HG03457 (cell line): Measurements from ENCODE around the gene MARCO.
"Not testable (repeated sequence)": the region's sequence is repeated elsewhere in the genome, so short reads cannot be mapped to it uniquely, and the experiment has no call there.

Experiments
- ATAC-seq: cut with Tn5 transposase; IDR thresholded peaks from one replicate; pipeline ENCODE4 v1.9.1; 2021; ENCODE audit warnings: moderate number of reproducible peaks; ENCODE audit not compliant: unreplicated experiment

MARCO gene

DNA sequence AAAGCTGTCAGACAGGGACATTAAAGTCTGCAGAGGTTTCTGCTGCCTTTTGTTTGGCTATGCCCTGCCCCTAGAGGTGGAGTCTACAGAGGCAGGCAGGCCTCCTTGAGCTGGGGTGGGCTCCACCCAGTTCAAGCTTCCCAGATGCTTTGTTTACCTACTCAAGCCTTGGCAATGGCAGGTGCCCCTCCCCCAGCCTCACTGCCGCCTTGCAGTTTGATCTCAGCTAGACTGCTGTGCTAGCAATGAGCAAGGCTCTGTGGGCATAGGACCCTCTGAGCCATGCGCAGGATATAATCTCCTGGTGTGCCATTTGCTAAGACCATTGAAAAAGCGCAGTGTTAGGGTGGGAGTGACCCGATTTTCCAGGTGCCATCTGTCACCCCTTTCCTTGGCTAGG, 61.9 kb downstream of the MARCO start:
- not testable (repeated sequence) for ATAC-seq

DNA sequence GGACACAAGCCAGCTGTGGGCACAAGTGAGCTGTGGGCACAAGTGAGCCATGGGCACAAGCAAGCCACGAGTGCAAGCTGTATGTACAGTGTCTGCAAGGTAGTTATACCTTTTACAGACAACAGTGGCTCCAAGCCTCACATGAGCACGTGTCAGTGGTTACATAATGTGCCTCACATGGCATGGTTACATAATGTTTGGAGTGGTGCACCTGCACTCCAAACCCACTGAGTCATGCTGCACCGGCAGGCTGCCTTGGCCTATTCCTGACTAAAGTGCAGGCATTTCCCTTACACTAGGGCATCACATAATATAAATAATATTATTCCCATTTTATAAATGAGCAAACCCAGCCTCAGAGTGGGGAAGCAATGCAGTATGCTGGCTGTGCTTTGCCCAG, 62.6 kb downstream of the MARCO start:
- ATAC-seq: no peak

DNA sequence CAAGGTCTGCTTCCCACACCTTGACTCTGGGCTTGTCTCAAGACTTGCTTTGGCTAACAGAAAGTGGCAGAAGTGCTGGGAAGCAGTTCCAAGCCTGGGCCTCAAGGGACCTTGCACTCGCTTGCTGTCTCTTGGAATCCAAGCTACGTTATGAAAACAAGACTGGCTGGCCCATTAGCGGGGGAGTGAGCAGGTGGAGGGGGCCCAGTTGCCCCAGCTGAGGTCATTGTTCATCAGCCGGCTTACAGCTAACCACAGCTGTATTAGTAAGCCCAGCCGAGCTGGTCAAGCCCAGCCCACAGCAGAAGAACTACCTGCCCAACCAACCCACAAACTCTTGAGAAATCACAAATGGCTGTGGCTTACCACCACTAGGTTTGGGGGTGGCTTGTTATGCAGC, 63.1 kb downstream of the MARCO start:
- no peak for ATAC-seq

DNA sequence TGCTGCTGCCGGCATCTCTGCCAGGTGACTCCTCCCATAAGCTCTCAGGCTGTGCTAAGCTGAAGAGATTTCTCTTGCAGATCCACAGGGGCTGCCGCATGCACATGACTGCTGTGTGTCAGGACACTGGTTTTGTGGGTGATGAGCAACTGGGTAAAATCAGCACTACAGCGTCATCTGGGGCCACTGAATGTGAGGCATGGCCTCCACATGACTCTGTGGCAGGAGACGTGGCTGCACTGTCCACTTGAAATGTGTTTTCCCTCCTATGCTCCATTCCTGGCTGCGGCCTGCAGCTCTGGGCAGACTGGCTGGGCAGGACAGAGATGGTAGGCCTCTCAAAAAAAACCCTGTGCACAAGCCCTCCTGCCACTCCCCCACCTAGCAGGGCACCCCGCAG, 63.6 kb downstream of the MARCO start:
- no peak for ATAC-seq

DNA sequence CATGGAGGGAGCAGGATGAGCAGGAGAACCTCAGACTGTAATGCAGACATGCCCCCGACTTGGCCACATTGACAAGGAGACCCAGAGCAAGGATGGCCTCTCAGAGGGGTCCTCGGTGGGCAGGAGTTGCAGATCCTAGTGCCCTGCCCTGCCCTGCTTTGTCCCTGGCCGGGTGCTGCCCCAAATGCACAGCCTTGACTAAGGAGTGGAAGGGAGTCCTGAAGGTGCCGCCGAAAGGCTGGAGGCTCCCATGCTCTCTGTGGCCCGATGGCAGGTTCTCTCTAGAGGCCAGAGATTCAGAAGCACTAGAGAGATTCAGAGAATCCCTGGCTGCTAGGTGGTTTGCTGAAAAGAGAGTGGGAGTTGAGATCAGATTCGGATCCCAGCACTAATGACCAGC, 64.4 kb downstream of the MARCO start:
- no peak for ATAC-seq

DNA sequence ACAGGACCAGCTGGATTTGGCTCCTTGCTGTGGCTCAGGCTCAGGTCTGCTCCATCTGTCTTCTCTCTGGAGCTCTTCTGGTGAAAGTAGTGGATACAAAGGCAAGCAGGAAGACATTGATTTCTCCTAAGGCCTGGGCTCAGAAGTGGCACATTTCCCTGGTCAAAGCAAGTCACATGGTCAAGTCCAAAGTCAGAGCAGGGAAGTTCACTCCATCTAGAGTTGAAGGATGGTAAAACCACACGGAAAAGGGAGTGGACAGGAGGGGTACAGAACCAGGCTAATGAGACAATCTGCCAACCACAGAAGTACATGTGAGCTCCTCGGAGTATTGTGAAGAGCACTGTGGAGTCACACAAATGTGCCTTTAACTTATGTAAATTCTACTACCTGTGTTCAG, 66.1 kb downstream of the MARCO start:
- ATAC-seq: no peak

DNA sequence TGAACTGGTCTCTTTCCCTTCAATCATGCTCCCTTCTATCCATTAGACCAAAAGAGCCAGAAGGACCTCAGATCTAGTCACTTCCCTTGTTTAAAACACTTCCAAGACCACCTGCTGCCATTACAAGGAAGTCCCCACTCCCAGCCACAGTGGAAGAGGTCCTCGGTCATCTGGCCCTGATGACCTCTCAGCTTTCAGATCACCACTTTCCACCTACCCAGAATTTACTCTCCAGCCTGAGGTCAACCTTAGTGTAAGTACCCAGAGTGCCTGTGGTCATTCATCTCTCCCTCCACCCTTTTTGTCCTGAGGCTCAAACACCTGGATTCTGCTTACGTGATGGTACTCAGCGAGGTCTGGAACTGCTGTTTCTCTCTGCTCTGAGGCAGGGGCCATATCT, 67.1 kb downstream of the MARCO start:
- no peak for ATAC-seq

DNA sequence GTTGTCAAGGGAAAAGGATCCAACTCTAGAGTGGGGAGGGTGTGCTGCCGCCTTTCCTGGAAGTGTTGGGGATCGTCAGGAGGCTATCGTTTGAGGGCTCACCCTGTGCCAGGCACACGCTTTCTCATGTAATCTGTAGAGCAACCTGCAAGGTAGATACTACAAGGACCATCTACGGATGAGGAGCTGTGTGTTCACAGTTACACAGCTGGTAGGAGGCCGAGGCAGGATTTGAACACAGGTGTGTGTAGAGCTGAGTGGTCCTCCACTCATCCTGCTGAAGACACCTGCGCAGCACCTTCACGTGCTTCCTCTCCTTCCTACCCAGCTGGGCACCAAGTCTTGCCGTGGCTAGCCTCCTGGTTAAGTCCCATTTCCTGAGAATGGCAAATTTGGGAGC, 68.3 kb downstream of the MARCO start:
- ATAC-seq: no peak

DNA sequence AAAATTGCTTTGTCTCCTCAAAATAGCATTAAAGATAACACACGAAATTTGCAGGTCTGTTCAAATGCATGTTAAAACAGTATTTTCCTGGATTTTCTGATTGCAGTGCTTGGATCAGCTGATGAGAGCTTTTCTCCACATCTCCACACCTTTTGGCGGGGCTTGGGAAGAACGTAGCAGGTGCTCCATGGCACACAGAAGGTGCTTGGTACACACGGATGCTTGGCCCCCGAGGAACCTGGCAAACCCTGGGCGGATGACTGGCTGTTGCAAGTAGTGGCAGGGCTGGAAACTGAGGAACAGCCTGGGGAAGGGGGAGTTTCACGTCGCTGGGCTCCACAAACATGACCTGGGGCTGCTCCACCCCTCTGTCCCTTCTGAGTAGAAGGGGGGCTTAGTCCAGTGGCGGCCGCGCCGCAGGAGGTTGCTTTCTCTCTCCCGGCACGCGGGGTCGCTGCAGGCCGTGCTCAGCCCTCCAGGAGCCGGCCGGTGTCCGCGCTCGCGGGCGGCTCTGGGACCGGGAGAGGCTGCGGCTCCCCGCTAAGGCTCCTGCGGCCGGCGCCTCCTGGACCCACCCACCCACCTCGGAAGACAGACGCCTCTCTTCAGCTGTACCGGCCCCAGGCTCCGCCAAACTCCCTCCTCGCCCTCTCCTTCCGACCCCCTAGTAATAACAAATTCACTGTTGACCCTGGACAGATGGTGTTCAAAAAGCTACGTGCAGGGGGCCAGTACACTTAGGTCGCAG, 69.3 kb downstream of the MARCO start:
- no peak for ATAC-seq

DNA sequence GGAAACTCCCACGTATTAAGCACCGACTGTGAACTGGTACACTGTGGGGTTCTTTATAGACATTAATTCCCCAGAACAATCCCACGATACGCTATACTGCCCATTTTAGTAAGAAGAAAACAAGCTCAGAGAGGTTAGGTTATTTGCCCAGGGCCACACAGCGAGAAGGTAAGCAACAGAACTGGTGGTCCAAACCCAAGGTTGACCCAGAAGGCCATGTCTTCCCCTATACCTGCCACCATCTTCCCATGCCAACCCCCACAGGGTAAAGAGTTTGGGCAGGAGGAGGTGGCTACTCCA, 69.9 kb downstream of the MARCO start:
- no peak for ATAC-seq

DNA sequence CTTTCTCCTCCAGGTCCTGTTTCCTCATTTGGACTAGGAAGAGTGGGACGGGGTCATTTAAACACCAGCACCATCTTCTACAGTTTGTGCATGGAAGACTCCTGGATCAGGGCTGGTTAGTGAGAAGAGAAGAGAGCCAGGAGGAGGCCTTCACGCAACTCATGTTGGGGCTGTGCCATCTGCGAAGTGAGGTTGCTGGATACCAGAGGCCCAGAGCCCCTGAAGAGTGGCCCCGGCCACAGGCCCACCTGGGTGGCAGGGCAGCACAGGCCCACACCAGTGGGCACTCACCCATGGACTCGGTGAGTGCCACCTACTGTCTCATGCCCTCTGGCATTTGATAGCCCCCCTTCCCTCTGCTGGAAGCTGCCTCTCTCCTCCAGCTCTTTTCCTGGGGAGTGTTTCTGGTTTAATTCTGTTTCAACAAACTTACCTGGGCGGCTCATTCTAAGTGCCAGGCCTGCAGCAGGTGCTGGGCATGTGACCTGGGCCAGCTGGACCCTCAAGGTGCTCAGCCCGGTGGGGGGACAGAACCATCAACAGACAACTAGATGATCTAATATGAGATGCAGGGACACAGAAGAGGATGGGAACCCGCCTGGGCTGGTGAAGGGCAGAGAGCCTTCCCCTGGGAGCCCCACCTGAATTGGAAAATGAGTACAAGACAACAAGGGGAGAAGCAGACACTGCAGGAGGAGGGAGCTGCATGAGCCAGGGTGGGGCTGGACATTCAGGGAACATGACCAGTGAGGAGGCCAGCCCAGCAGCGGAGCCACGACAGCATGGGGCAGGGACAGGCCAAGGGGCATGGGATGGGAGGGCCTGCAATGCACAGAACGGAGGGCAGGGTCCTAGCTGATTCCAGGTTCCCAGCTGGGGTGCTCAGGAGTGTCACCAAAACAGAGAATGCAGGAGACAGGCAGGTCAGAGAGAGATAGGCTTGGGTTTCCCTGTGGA, 70.6 kb downstream of the MARCO start:
- ATAC-seq: no peak

DNA sequence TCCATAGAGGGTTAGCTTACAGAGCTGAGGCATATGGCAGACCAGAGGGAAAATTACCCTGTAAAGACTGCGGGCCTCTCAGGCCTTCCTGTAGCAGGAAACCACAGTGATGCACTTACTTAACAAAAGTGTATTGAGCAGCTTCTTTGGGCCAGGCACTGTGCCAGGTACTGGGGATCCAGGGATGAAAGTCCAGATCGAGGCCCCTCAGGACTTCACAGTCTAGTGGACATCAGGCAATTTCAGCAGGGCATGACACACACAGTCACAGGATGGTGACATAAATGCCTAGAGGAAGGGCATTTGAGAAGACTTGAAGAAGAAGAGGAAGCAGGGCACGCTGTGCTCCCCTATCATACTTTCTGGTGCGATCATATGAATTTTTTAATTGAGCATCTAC, 71.7 kb downstream of the MARCO start:
- ATAC-seq: no peak

DNA sequence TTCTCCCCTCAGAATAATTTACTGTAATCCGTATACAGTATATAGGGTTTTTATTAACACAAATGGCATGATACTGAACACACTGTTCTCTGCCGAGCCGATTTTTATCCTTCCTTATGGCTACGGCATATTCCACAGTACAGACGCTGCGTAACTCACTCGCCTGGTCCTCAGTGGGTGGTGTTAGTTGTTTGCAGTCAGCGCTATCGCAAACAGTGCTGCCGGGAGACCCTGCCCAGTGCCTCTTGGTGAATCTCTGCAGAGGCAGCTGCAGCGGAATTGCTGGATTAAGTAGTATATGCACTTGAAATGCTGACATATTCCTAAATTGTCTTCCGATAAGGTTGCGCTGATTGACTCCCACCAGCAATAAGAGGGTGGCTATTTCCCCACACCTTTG, 73.9 kb downstream of the MARCO start:
- no peak for ATAC-seq

DNA sequence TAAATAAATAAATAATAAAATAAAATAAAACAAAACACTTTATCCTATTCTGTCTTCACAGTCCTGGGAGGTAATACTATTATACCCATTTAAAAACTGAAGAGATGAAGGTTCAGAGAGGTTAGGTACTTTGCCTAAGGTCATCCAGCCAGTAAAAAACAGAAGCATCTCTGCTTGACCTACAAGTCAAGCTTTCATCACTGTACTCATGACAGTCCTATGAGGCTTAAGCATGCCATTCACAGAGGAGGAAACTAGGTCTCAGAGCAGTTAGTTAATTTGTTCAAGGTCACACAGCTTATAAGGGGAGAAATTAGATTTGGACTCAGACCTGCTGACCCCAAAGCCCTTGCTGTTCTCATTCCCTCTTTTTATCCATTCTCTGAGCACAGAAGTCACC, 77.5 kb downstream of the MARCO start:
- ATAC-seq: no peak

DNA sequence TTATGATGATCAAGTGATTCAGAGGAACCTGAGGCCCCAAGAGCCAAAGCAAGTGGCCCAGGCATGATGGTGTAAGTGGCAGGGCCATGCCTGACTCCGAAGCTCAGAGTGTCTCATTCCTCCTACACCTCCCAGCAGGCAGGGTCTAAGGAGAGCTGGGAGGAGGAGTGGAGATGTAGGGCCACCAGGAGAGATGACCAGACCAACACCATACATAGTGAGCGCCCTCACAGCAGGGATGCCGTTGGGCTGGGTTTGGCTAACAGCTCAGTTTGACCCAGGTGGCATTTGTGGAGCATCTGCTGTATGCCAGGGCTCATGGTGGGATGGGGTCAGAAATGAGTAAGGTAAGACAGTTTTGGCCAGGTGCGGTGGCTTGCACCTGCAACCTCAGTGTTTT, 80.7 kb downstream of the MARCO start:
- ATAC-seq: no peak

DNA sequence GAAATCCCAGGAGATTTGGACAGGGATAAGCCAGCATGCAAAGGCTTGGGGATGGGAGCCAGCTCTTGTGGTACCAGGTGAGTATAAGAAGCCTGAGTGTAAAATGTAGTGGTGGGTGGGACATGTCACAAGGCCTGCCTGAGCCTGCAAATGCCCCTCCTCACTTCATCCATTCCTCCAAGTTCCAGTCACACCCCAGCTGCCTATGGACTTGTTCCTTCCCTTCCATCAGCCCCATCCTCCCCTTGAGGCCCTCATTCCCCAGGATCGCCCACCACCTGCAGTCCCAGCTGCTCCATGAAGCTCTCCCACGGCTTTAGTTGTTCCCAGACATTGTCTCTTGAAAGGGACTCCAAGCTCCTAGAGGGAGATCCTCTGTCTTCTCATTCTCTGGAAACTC, 81.5 kb downstream of the MARCO start:
- ATAC-seq: no peak

DNA sequence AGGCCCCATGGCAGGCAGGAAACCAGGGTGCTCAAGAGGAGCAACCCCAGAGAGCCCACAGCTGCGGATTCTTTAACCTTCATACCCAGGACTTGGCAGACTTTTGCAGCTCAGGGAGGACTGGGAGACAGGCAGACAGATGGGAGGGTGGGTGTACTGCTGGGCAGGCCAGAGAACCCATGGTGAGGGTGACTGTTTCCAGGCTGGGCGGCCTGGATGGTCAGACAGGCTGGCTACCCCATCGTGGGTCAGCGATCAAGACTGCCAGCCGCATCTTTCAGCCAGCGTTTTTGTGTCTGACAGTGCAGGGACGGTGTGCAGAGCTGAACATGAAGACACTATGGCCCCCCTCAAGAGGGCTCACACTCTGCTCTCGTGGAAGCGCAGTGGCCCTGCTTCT, 82.2 kb downstream of the MARCO start:
- ATAC-seq: no peak

DNA sequence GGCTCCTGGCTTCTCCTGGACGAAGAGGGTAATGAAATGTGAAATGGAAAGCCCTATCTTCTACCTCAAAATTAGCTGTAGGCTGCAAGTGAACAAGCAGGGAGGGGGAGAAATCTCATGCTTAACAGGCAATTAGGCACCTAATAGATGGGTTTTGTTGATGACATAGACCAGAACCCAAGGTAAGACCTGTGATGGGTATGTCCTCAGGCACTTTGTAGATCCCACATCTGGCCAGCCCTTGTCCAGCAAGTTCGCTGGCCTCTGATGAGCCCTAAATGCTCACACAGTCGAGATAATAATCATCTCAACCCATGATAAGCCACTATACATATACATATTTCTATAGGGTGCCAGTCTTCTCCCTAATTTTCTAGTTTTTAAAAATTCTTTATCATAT, 82.6 kb downstream of the MARCO start:
- ATAC-seq: no peak

DNA sequence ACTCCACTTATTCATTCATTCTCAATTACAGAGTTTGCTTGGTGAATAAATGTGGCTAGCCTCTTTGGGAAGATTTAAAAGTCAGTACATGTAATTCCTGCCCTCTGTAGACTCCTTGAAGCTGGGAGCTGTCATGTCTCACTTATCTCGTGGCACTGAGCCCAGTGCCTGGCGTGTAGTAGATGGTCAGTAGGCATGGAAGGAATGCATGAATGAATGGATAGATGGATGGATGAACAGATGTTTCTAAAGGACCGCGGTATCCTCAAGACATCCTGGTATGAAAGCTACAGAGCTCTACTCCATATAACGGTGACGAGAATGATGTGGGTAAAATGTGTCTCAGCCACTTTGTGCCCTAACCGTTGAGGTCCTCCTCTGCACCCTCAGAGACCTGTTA, 83.0 kb downstream of the MARCO start:
- no peak for ATAC-seq

DNA sequence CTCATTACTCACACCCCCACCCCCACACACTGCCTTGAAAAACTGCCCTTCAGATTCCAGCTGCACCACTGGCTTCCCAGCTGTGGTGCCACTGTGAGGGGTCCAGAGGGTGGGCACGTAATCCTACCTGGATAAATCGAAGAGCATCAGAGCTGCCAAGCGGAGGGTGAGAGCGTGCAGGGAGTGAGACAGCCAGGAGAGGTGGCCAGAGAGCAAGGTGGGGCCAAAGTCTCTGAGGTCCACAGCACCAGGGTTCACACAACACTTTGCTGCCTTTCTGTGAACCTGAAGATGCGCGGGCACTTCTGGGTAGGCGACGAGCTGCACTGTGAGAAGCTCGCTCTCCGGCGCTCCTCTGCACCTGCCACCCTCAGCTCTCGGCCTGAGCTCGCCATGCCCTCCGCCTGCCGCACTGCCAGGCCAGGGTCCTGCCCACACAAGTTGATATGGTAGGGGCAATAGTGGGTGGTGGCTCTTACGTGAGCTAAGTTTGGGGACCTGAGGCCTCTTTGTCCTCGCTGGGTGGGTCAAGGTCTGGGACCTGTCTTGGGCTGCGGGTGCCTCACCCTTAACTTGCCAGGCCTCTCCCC, 83.9 kb downstream of the MARCO start:
- no peak for ATAC-seq

DNA sequence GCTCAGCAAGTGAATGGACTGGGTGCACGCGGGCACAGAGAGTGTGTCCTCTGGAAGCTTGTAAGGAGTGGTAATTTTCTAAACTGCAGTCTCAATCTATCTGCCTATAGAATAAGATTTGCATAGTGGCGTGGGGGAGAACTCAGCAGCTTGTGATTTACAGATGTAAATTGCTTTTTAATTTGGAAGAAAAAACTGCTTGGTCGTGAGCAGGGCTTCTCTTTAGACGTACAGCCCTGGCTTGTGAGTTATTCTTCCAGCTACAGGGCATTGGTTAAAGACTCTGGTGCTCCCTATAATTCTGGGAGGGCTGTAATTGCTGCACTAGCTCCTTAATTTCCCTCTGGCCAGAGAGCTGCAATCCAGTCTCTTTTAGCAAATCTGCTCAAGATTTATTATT, 84.9 kb downstream of the MARCO start:
- no peak for ATAC-seq
